Mammary epithelial cell (primary cell): ENCODE data around the gene HPS1.

Source experiments
- EZH2 ChIP-seq: IDR thresholded peaks from 2 replicates; pipeline ENCODE4 v1.6.1; 2012; ENCODE audit warnings: low read length, inconsistent platforms, borderline replicate concordance
- TF ChIP-seq, protein P1 (sequence below), 2 donors: IDR thresholded peaks in 1 of 2; conservative IDR thresholded peaks in 1 of 2; 2 replicates each; pipeline ENCODE4 v1.5.1; 2011 to 2012; ENCODE audit warnings: inconsistent platforms in 2 of 2, low read length in 2 of 2, mild to moderate bottlenecking in 2 of 2, control low read depth in 1 of 2, low read depth in 1 of 2; ENCODE audit not compliant: insufficient read depth in 1 of 2; ENCODE audit errors: extremely low read depth in 1 of 2

DNA sequence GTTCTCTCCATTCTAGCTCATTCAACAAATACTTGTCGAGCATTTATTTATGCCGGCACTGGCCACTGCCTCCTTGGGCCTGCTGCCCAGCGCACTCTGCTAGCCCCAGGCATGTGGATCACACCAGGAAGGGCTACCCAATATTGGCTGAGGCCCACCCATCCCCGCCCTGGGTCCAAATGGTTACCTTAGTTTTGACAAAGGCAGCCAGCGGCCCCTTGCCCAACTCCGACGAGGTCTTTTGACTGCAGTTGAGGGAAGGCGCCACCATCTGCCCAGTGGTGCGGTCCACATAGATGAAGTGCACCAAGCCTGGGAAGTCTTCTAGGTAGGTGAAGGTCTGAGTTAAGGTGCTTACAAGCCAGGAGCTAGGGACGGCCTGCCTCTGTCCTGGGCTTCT, 24.6 kb downstream of the HPS1 start:
- TF ChIP-seq EZH2: no peak
- TF ChIP-seq, protein P1, sequence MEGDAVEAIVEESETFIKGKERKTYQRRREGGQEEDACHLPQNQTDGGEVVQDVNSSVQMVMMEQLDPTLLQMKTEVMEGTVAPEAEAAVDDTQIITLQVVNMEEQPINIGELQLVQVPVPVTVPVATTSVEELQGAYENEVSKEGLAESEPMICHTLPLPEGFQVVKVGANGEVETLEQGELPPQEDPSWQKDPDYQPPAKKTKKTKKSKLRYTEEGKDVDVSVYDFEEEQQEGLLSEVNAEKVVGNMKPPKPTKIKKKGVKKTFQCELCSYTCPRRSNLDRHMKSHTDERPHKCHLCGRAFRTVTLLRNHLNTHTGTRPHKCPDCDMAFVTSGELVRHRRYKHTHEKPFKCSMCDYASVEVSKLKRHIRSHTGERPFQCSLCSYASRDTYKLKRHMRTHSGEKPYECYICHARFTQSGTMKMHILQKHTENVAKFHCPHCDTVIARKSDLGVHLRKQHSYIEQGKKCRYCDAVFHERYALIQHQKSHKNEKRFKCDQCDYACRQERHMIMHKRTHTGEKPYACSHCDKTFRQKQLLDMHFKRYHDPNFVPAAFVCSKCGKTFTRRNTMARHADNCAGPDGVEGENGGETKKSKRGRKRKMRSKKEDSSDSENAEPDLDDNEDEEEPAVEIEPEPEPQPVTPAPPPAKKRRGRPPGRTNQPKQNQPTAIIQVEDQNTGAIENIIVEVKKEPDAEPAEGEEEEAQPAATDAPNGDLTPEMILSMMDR (conservative IDR thresholded peaks at IDR 0.05 in 1 of 2, IDR thresholded peaks at IDR 0.05 in 1 of 2; ENCODE audit: extremely low read depth in 1 of 2, insufficient read depth in 1 of 2, low read depth in 1 of 2, low read length in 2 of 2): no peak
